T-cell (primary cell): Measurements from ENCODE around the gene ZCCHC24. TPM values are rescaled to one million over a fixed set of nuclear protein-coding genes. Genes with fewer than 3 reads are reported as not detected.

ENCODE experiments used
- ATAC-seq, 4 experiments: fragments of 200-7000 bp in 3 of 4; fragments of 150-1000 bp in 1 of 4; cut with Tn5 transposase; replicated peaks in 1 of 4; 1 replicate in 3 of 4; 2 replicates in 1 of 4; pipeline ENCODE4 v1.10.0; 2021; ENCODE audit warnings: moderate library complexity in 3 of 4, mild to moderate bottlenecking in 2 of 4, moderate number of reproducible peaks in 1 of 4
- CTCF ChIA-PET, 2 donors: fragments of 300-600 bp; sonication (Branson Sonifier 250); formaldehyde crosslinking; loops; one replicate each; lab custom pipeline; 2022; ENCODE audit warnings: antibody characterized with exemption in 2 of 2; lab: Charles Lee
- POLR2A ChIA-PET, 2 donors: fragments of 300-600 bp; sonication (Branson Sonifier 250); formaldehyde crosslinking; loops; one replicate each; lab custom pipeline; 2022; ENCODE audit warnings: antibody characterized with exemption in 2 of 2; lab: Charles Lee
- DNase-seq, 35 experiments: peaks; one replicate each; pipeline versions ENCODE4 v3.0.0 to v3.0.0-alpha.2; 2013 to 2023
- H3K27ac ChIP-seq: one replicate; pipeline ENCODE4 v1.5.1; 2013; ENCODE audit warnings: low read length
- H3K27me3 ChIP-seq, 2 experiments: replicated peaks in 1 of 2; 1 replicate in 1 of 2; 2 replicates in 1 of 2; pipeline versions ENCODE4 v1.6.1 to v1.7.0; 2013; ENCODE audit warnings: low read length in 1 of 2, mixed read lengths in 1 of 2; ENCODE audit not compliant: control insufficient read depth in 2 of 2, insufficient read depth in 2 of 2; ENCODE audit errors: extremely low read depth in 1 of 2
- H3K36me3 ChIP-seq, 2 donors: 1 replicate in 1 of 2; 2 replicates in 1 of 2; pipeline versions ENCODE4 v1.6.1 to v1.7.0; 2013; ENCODE audit warnings: low read length in 1 of 2; ENCODE audit not compliant: control insufficient read depth in 2 of 2, insufficient read depth in 1 of 2; ENCODE audit errors: extremely low read depth in 1 of 2
- H3K4me1 ChIP-seq, 2 experiments: 1 replicate in 1 of 2; 2 replicates in 1 of 2; pipeline versions ENCODE4 v1.6.1 to v1.7.0; 2013; ENCODE audit warnings: low read length in 2 of 2, mixed read lengths in 1 of 2; ENCODE audit not compliant: insufficient read depth in 2 of 2, control insufficient read depth in 1 of 2; ENCODE audit errors: extremely low read depth in 1 of 2
- H3K4me3 ChIP-seq, 2 donors: 1 replicate in 1 of 2; 2 replicates in 1 of 2; pipeline versions ENCODE4 v1.5.1 to v1.7.0; 2013; ENCODE audit warnings: mild to moderate bottlenecking in 2 of 2, low read length in 1 of 2, moderate library complexity in 1 of 2; ENCODE audit not compliant: control insufficient read depth in 1 of 2; ENCODE audit errors: extremely low read depth in 1 of 2
- H3K9me3 ChIP-seq: 2 replicates; pipeline ENCODE4 v1.7.0; 2013
- H3K27ac Mint-ChIP-seq, 2 donors: one replicate each; pipeline ENCODE4 v1.8.0; 2020 to 2021; ENCODE audit warnings: mild to moderate bottlenecking in 2 of 2, mixed read lengths in 2 of 2
- H3K27me3 Mint-ChIP-seq, 2 donors: one replicate each; pipeline ENCODE4 v1.8.0; 2021 to 2022; ENCODE audit warnings: mixed read lengths in 2 of 2
- H3K36me3 Mint-ChIP-seq: one replicate; pipeline ENCODE4 v1.8.0; 2021; ENCODE audit warnings: mixed read lengths
- H3K4me1 Mint-ChIP-seq, 3 donors: one replicate each; pipeline ENCODE4 v1.8.0; 2020 to 2022; ENCODE audit warnings: mixed read lengths in 3 of 3, mild to moderate bottlenecking in 1 of 3
- H3K4me3 Mint-ChIP-seq, 3 donors: one replicate each; pipeline ENCODE4 v1.8.0; 2020 to 2022; ENCODE audit warnings: mild to moderate bottlenecking in 3 of 3, mixed read lengths in 3 of 3, moderate library complexity in 3 of 3
- H3K9me3 Mint-ChIP-seq, 3 donors: one replicate each; pipeline ENCODE4 v1.8.0; 2020 to 2022; ENCODE audit warnings: mixed read lengths in 3 of 3
- WGBS: methylation state at CpG from one replicate; pipeline ENCODE4 v1.1.5; 2013; ENCODE audit warnings: missing lambda C conversion rate; ENCODE audit not compliant: insufficient coverage; 5-methylcytosine and 5-hydroxymethylcytosine counted together
- total RNA-seq, 35 experiments: library from RNA in 6 of 35; stranded (reverse) in 6 of 35; fragments of 120-200 nt in 1 of 35; gene quantifications; one replicate each; pipeline versions ENCODE4 v1.2.1 to v1.2.4 and lab custom pipeline; 2013 to 2026

Gene ZCCHC24
- total RNA-seq, 5 donors from 2014 or later (not counting 1 experiment from before 2014, with no cell fraction given): 0.60 to 2.4 (median 1.9) TPM

DNA sequence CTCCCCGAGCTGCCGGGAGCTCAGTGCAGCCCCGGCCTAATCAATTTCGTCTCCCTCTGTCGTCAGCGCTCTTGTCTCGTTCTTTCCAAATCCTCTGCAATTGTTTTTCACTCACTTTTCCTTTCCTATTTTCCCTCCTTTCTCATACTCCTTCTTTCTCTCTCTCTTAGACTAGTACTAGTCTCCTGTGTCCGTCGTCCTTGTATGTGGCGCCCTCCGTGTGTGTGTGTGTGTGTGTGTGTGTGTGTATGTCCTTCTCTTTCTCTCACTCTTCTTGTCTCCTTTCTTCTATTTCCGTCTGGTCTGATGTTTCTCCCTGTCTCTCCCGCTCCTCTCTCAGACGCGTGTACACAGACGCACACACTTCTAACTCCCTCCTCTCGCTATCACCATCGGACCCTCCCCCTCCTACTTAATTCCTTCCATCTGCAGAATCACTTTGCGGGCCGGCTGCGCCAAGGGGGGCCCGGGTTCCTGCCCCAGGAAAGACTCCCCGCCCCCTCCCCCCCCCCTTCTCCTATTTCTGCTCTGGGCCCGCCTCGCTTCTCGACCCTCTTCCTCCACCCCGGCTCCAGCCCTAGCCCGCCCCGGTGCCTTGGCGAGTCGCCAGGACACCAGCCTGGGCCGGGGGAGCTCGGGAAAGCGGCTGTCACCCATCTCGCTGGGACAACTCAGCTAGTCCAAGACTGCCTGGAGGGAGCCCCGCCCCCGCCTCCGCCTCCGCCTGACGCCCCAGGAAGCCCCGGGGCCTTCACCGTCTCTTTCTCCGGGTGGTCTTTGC is 743 bp upstream of the ZCCHC24 start:
- WGBS: 8% methylated on average over 23 of the region's 43 CpGs
- Mint-ChIP-seq H3K4me1 (peaks cover 24 to 30% (median 27%) of the 10 kb centered on the region in 3 donors), H3K9me3 (no peaks in the 10 kb centered on the region), H3K27ac (peak overlapping the region; percentile 59 to 68), H3K36me3 (no peaks in the 10 kb centered on the region), H3K27me3 (no peaks in the 10 kb centered on the region), H3K4me3 (peak overlapping the region; percentile 76 to 84 (median 83))
- H3K4me3 ChIP-seq: peak overlapping the region; percentile 44 to 51
- H3K4me1 ChIP-seq: peaks cover 13 to 34% of the 10 kb centered on the region in 2 experiments
- H3K36me3 ChIP-seq: no peaks in the 10 kb centered on the region
- CTCF ChIA-PET: interaction anchor here (1.0 to 1.1 kb wide), 2 partner anchors 15 to 109 kb away, joined by 3 to 7 read pairs; no protein-coding TSS in a partner anchor
- DNase-seq (peak in 20 of 35 experiments; percentile 2 to 42 (median 16)), ATAC-seq (peak in 3 of 4 experiments; percentile 0 to 3 (median 2))
- POLR2A ChIA-PET: interaction anchor here (0.6 kb wide), 2 partner anchors 22 to 760 kb away, joined by 3 to 6 read pairs; no protein-coding TSS in a partner anchor
- H3K9me3 ChIP-seq: no peaks in the 10 kb centered on the region
- peak overlapping the region; percentile 14 for H3K27ac ChIP-seq
- H3K27me3 ChIP-seq: no peaks in the 10 kb centered on the region

- 3% methylated on average over 14 of the region's 44 CpGs for WGBS
- H3K4me3 ChIP-seq: peak overlapping the region; percentile 55 to 78
- DNase-seq (peak in 32 of 35 experiments; percentile 7 to 62 (median 28)), ATAC-seq (peak; percentile 6 to 17 (median 14))
- Mint-ChIP-seq H3K9me3 (no peaks in the 10 kb centered on the region), H3K4me1 (peaks cover 24 to 30% (median 27%) of the 10 kb centered on the region in 3 donors), H3K4me3 (peak overlapping the region; percentile 85 to 86 (median 86)), H3K27ac (no peak overlapping the region), H3K36me3 (no peaks in the 10 kb centered on the region), H3K27me3 (no peaks in the 10 kb centered on the region)
- H3K9me3 ChIP-seq: no peaks in the 10 kb centered on the region
- peaks cover 13 to 34% of the 10 kb centered on the region in 2 experiments for H3K4me1 ChIP-seq
- no peak overlapping the region for H3K27ac ChIP-seq
- ChIA-PET CTCF (interaction anchor here in 1 of 2 donors (0.6 kb wide), 1 partner anchor 1607 kb away, joined by 8 read pairs; no protein-coding TSS in a partner anchor), POLR2A (interaction anchor here in 1 of 2 donors (0.6 to 0.7 kb wide), 2 partner anchors 16 to 201 kb away, joined by 3 to 4 read pairs; no protein-coding TSS in a partner anchor)
- peaks cover 0 to 4% of the 10 kb centered on the region in 2 experiments for H3K27me3 ChIP-seq
- no peaks in the 10 kb centered on the region for H3K36me3 ChIP-seq
Observed at GRCh38 chr10:79444199-79445119, 965 bp downstream of the ZCCHC24 start.

DNA sequence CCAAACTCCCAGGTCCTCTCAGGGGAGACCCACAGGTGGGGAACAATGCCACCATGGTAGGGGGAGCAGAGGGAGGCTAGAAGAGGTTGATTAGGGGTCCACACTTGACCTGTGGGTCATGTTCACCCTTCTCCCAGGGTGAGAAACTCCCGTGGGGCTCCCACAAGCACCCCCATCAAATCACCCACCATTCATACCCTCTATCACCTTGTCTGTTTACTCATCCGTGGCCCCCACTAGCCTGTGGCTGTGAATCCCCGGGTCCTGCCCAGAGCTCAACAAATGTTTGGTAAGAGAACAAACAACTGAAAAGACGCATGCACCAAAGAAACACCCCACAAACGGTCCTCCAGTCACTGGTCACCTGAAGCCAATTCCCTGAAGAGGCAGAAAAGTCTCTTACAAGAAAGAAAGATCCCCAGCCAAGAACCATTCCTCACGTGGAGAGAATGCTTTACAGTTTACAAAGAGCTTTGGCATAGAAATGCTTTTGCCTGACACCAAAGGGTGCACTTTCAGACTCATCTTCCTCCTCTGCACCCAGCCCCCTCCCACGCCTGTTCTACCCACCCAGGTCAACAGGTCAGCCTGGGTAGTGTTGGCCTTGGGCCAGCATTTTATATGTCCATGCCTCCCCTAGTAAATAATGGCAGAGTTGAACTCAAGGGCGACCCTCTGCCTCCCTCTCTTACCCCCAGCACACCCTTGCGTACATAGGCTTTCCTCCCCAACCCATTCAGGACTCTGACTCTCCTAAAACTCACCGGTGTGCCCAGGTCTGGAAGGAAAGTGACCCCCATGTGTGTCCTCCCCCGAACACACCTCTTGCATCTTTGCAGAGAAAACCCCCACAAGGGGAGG is 1.9 kb downstream of the ZCCHC24 start:
- ATAC-seq: no peak
- ChIA-PET POLR2A (interaction anchor here in 1 of 2 donors (0.6 kb wide), 1 partner anchor 200 kb away, joined by 3 read pairs; no protein-coding TSS in a partner anchor), CTCF (no interaction called here)
- Histone ChIP-seq H3K27ac (no peak overlapping the region), H3K27me3 (peaks cover 0 to 4% of the 10 kb centered on the region in 2 experiments), H3K4me1 (peaks cover 13 to 34% of the 10 kb centered on the region in 2 experiments), H3K9me3 (no peaks in the 10 kb centered on the region), H3K36me3 (no peaks in the 10 kb centered on the region), H3K4me3 (peak overlapping the region; percentile 55 to 78)
- DNase-seq: no peak
- 73% methylated on average over 5 of the region's 11 CpGs for WGBS
- H3K27ac Mint-ChIP-seq: no peak overlapping the region
- H3K4me1 Mint-ChIP-seq: peaks cover 24 to 30% (median 27%) of the 10 kb centered on the region in 3 donors
- no peaks in the 10 kb centered on the region for H3K36me3 Mint-ChIP-seq
- no peaks in the 10 kb centered on the region for H3K27me3 Mint-ChIP-seq
- H3K4me3 Mint-ChIP-seq: peak overlapping the region; percentile 85 to 86 (median 86)
- H3K9me3 Mint-ChIP-seq: no peaks in the 10 kb centered on the region

DNA sequence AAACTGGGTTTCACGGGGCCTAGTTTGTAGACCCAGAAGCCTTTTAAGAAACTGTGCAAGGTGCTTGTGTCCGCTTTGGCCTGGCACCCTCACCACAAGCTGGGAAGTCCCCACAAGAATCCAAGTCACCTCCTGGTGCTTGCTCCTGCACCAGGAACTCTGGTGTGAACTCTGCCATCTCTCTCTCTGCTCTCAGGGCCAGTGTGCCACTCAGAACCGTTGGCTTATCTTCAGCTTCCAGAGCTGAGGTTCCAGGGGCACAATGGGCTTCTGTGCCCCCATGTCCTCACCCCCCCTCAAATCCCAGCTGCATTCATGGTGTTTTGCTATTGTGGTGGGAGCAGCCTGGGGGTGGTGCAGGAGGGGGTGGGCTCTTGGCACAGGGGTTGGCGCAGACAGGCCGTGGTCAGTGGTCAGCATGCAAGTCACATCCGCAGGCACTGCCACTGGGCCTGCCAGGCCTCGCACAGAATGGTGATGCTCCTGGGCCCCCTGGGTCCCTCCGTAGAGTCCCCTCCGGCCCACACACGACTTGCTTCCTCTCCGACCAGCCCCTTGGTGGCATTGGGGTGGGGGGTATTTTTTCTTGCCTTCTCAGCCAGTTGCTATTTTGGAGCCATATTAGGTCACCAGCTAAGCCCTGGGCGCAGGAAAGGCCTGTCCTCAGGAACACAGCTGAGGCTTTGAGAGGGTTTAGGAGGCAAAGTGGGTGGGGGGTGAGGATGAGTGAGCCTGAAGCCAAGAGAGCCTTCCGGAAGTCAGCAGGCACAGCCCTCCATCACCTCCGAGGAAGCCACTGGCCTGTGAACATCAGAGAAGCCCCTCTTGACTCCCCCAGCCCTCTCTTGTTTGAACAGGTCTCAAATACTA is 3.0 kb downstream of the ZCCHC24 start:
- ChIA-PET CTCF (no interaction called here), POLR2A (interaction anchor here in 1 of 2 donors (0.6 kb wide), 1 partner anchor 750 kb away, joined by 4 read pairs; no protein-coding TSS in a partner anchor)
- no peaks in the 10 kb centered on the region for H3K9me3 ChIP-seq
- peaks cover 0 to 12% of the 10 kb centered on the region in 2 experiments for H3K27me3 ChIP-seq
- ATAC-seq: no peak
- no peaks in the 10 kb centered on the region for H3K36me3 ChIP-seq
- H3K9me3 Mint-ChIP-seq: no peaks in the 10 kb centered on the region
- H3K27ac ChIP-seq: no peak overlapping the region
- H3K27ac Mint-ChIP-seq: no peak overlapping the region
- DNase-seq: no peak
- H3K4me1 Mint-ChIP-seq: peaks cover 24 to 30% (median 27%) of the 10 kb centered on the region in 3 donors
- H3K4me3 ChIP-seq: no peak overlapping the region
- no peak overlapping the region for H3K4me3 Mint-ChIP-seq
- peaks cover 13 to 34% of the 10 kb centered on the region in 2 experiments for H3K4me1 ChIP-seq
- 95% methylated on average over 10 of the region's 14 CpGs for WGBS
- no peaks in the 10 kb centered on the region for H3K27me3 Mint-ChIP-seq
- H3K36me3 Mint-ChIP-seq: no peaks in the 10 kb centered on the region

DNA sequence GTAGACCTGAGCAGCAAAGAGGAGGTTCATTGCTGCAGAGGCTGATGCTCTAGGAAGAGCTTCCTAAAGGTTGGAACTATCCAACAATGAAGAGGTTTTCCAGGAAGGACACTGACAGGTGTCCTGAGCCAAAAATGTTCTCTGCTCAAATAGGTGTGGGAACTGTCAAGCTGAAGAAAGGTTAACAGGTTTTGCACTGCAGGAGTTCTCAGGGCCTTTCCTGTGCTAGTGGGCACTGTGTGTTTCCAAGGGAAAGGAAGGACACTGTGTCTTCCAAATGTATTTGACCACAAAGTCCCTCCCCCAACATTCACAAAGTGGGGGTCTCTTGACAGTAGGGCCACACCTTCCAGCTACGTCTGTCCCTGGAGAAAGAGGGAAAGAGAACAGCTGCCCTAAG is 4.0 kb downstream of the ZCCHC24 start:
- Mint-ChIP-seq H3K4me1 (peaks cover 18 to 23% (median 22%) of the 10 kb centered on the region in 3 donors), H3K27me3 (no peaks in the 10 kb centered on the region), H3K36me3 (no peaks in the 10 kb centered on the region), H3K27ac (no peak overlapping the region), H3K4me3 (no peak overlapping the region), H3K9me3 (no peaks in the 10 kb centered on the region)
- Histone ChIP-seq H3K27me3 (peaks cover 0 to 12% of the 10 kb centered on the region in 2 experiments), H3K4me1 (peaks cover 13 to 29% of the 10 kb centered on the region in 2 experiments), H3K27ac (no peak overlapping the region), H3K4me3 (no peak overlapping the region), H3K36me3 (no peaks in the 10 kb centered on the region), H3K9me3 (no peaks in the 10 kb centered on the region)
- POLR2A ChIA-PET: no interaction called here
- ATAC-seq (no peak), DNase-seq (no peak)
- CTCF ChIA-PET: no interaction called here
- WGBS: 71% methylated on average over 1 of the region's 1 CpG
